GM11168 (cell line): Measurements from ENCODE around the gene C17orf50.

Experiments
- in situ Hi-C: fragments of 300-500 bp; cut with MboI; formaldehyde crosslinking; loops from one replicate; pipeline ENCODE4 v1.12.0; 2022; ENCODE audit warnings: low sequenced_read_pairs; ENCODE audit not compliant: unreplicated experiment

C17orf50 gene

GRCh38 chr17:35804658-35805192 lies 44.0 kb downstream of the C17orf50 start:
- in situ Hi-C loops, result loop anchor here (5.0 kb wide), 1 partner anchor 37 kb away; no protein-coding TSS in a partner anchor

GRCh38 chr17:35807371-35808144 lies 46.9 kb downstream of the C17orf50 start:
- in situ Hi-C loops, result no loop called here

DNA sequence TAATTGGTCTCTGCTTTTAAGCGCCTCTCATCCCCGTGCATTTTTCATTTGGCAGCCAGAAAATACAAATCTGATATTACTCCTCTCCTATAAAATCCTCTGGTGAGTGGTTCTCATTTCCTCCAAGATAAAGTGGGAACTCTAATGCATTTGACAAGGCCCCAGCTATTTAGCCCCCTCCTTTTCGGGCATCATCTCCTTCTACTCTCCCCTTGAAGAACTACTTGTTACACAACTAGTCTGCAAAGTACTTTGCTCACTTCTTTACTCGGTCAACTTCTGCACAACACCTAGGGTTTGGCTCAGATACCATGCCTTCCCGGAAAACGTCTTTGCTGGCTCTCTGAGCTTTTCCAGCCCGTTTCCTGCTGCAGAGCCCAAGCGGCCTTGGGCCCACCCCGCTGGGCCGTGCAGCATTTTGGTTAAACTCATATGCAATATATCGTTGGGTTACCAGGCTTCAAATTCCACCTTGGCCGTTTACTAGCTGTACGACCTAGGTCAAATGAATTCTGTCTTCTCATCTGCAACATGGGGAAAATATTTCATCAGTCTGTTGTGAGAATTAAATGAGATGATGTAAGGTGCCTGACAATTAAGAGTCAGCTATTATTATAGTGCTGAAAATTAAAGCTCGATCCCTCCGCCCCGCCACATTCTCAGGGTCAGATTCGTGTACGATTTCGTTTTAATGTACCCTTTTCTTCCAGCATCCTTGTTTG lies 47.7 kb downstream of the C17orf50 start:
- in situ Hi-C loops, result no loop called here

DNA sequence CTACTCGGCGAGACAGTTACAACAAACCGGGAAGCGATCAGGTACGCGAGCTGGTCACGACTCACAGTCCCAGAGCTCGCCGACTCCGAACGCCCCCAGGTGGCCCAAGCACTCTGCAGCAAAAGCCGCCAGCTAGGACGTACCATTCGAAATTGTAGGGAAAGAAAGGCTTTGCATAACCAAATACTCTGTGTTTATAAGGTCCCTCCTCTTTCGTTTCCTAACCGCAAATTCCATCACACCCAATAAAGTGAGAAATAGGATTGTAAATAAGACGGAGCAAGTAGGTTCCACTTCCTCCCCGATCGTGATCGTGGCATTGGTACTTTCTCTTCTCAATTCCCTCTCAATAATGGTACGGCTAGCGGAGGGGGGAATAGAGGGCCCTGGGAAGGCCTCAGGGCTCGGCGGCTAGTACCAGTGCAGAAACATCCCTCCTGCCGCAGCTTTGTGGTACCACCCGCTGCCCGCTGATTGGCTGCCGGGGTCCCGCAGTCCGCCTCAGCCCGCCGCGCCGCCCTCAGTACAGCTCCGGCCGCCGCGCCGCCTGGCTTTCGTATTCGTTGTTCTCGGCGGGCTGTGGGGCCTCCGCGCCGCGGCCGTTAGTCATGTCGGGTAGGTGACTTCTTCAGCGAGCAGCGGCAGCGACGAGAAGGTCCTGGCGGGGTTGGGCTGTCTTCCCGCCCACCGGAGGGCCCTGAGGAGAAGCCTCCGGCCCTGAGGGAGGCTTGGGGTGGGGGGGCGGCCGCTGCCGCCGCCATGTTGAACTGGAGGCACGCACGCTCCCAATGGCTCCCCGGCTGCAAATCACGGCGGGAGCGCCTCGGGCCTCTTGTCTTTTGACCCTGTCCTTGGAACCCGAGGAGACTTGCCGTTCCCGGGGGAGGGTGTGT lies 48.5 kb downstream of the C17orf50 start, which contains the start of gene TAF15:
TAF15 (plus strand) TSS at position 523 of the 893 bp plus-strand sequence; CDS start at position 609, 86 bp downstream.
- in situ Hi-C loops, result no loop called here

DNA sequence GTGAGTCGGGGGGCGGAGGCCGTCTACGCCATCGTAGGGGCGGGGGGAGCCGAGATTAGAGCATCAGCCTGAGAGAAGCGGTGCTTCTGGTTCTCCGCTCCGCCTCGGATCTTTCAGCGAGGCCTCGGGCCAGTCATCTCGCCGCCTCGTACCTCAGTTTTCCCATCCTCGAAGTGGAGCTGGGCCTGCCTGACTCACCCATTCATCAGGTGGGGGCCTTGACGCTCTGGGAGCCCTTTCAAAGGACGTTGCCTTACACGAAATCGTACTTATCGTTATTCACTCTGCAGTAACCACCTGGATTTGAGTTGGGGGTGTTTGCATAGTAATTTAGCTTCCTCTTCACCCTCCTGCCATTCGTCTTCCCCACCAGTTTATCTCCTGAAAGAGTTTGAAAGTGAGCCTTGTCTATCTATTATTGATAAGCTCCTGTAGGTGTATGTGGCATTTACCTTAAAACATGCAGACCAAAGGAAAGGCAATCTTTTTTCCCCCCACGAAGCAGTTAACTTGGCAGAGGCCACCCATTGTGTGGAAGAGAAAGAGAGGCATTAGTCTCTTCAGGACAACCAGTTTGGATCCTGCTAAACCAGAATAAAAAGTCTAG lies 49.3 kb downstream of the C17orf50 start:
- in situ Hi-C loops, result no loop called here

DNA sequence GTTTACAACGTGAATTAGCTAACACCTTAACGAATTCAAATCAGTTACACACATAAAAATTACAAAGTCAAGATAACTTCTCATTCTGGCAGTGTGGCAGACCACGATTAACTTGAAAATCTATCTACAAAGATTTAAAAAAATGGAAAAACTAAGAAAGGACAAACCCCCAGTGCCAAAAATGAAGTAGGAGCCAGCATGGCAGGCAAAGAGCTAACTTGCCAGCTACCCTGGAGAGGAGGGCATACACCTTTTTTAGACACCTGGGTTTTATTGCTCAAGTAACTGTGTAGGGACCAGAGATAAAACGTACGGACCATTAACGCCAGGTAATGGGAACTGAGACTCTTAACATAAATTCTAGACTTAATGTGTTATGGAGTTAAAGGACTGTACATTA lies 51.1 kb downstream of the C17orf50 start:
- in situ Hi-C loops, result no loop called here

- in situ Hi-C loops, result no loop called here
Observed at GRCh38 chr17:35812456-35812855, 51.8 kb downstream of the C17orf50 start.
